Liver (tissue), 3 donors: Measurements from ENCODE around the gene ATP6V1G1.

ENCODE experiments used
- CTCF ChIP-seq: fragments of 150-350 bp; IDR thresholded peaks from 2 replicates; pipeline ENCODE4 v1.5.1; 2017; ENCODE audit warnings: improper control_type of control experiment, low read depth, low read length; ENCODE audit not compliant: missing input control
- MAX ChIP-seq: IDR thresholded peaks from 2 replicates; pipeline ENCODE4 v1.6.1; 2016; ENCODE audit warnings: antibody characterized with exemption
- RAD21 ChIP-seq, 2 donors: IDR thresholded peaks; 2 replicates each; pipeline ENCODE4 v1.6.1; 2016; ENCODE audit warnings: antibody characterized with exemption in 2 of 2, mild to moderate bottlenecking in 2 of 2
- SP1 ChIP-seq: IDR thresholded peaks from 2 replicates; pipeline ENCODE4 v1.6.1; 2018; ENCODE audit warnings: antibody characterized with exemption, mild to moderate bottlenecking
- TAF1 ChIP-seq: conservative IDR thresholded peaks from 2 replicates; pipeline ENCODE4 v1.6.1; 2016; ENCODE audit warnings: antibody characterized with exemption, mild to moderate bottlenecking
- donor health status: healthy.
- donor health status: healthy.

GRCh38 chr9:114546851-114547250 lies 40.7 kb upstream of the ATP6V1G1 start:
- TF ChIP-seq SP1 = no peak
- no peak for TF ChIP-seq CTCF
- no peak for TF ChIP-seq RAD21 (IDR thresholded peaks at IDR 0.05)
- no peak for TF ChIP-seq TAF1
- no peak for TF ChIP-seq MAX
